ENCODE data around the gene CPNE7. TPM values are rescaled to one million over a fixed set of nuclear protein-coding genes. Genes with fewer than 3 reads are reported as not detected.

CPNE7 gene
- total RNA-seq, 1 experiment from 2014 or later = 3.7 TPM

GRCh38 chr16:89537549-89537925 lies 38.0 kb upstream of the CPNE7 start:
- no peak overlapping the region for H3K27ac ChIP-seq (ENCODE audit: low read length)
- no peaks in the 10 kb centered on the region for H3K9me3 ChIP-seq (ENCODE audit: low read length)
- H3K9ac ChIP-seq (ENCODE audit: low read length) = no peak overlapping the region
- DNase-seq = no peak
- H3K4me3 ChIP-seq (ENCODE audit: low read length) = no peak overlapping the region
- no peak overlapping the region for H2AFZ ChIP-seq (ENCODE audit: low read length)
- no peaks in the 10 kb centered on the region for H3K4me1 ChIP-seq (ENCODE audit: low read length)
- no peak overlapping the region for H3K4me2 ChIP-seq (ENCODE audit: low read depth, low read length, poor library complexity, severe bottlenecking)
- H4K20me1 ChIP-seq (ENCODE audit: insufficient read depth, low read depth, low read length) = no peaks in the 10 kb centered on the region
- H3K79me2 ChIP-seq (ENCODE audit: low read length) = no peaks in the 10 kb centered on the region
- no peaks in the 10 kb centered on the region for H3K27me3 ChIP-seq (ENCODE audit: low read length)
- H3K9me2 ChIP-seq (replicated peaks; ENCODE audit: insufficient read depth, low read length) = no peaks in the 10 kb centered on the region
- H3K36me3 ChIP-seq (ENCODE audit: insufficient read depth, low read length) = peaks cover 9% of the 10 kb centered on the region; the same call in 1 of the 2 replicates

- Histone ChIP-seq H3K79me2 (ENCODE audit: low read length) (no peaks in the 10 kb centered on the region), H3K9me3 (ENCODE audit: low read length) (no peaks in the 10 kb centered on the region), H3K4me2 (ENCODE audit: low read depth, low read length, poor library complexity, severe bottlenecking) (no peak overlapping the region), H3K4me3 (ENCODE audit: low read length) (no peak overlapping the region), H3K27ac (ENCODE audit: low read length) (no peak overlapping the region), H3K9me2 (replicated peaks; ENCODE audit: insufficient read depth, low read length) (no peaks in the 10 kb centered on the region), H2AFZ (ENCODE audit: low read length) (no peak overlapping the region), H3K9ac (ENCODE audit: low read length) (no peak overlapping the region), H3K36me3 (ENCODE audit: insufficient read depth, low read length) (peaks cover 8% of the 10 kb centered on the region; the same call in 1 of the 2 replicates), H3K4me1 (ENCODE audit: low read length) (no peaks in the 10 kb centered on the region), H3K27me3 (ENCODE audit: low read length) (no peaks in the 10 kb centered on the region), H4K20me1 (ENCODE audit: insufficient read depth, low read depth, low read length) (no peaks in the 10 kb centered on the region)
- no peak for DNase-seq
Observed at GRCh38 chr16:89538286-89538685, 37.3 kb upstream of the CPNE7 start.

DNA sequence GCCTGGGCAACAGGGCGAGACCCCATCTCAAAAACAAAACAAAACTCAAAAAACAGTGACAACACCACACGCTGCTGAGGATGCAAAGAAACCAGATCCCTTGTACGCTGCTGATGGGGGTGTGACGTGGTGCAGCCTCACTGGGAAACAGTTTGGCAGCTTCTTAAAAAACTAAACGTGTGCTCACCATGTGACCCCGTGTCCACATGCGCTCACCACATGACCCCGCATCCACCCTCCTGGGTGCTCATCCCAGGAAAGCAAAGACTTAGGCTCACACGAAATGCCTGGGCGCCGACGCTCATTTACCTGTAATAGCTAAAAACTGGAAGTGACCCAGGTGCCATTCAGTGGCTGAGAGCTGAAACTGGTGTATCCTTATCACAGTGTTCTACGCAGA lies 35.0 kb upstream of the CPNE7 start:
- no peak for DNase-seq
- Histone ChIP-seq H3K9ac (ENCODE audit: low read length) (no peak overlapping the region), H3K9me2 (replicated peaks; ENCODE audit: insufficient read depth, low read length) (no peaks in the 10 kb centered on the region), H3K36me3 (ENCODE audit: insufficient read depth, low read length) (no peaks in the 10 kb centered on the region), H3K27ac (ENCODE audit: low read length) (no peak overlapping the region), H3K4me2 (ENCODE audit: low read depth, low read length, poor library complexity, severe bottlenecking) (no peak overlapping the region), H3K79me2 (ENCODE audit: low read length) (no peaks in the 10 kb centered on the region), H4K20me1 (ENCODE audit: insufficient read depth, low read depth, low read length) (no peaks in the 10 kb centered on the region), H3K9me3 (ENCODE audit: low read length) (no peaks in the 10 kb centered on the region), H3K27me3 (ENCODE audit: low read length) (no peaks in the 10 kb centered on the region), H3K4me1 (ENCODE audit: low read length) (no peaks in the 10 kb centered on the region), H3K4me3 (ENCODE audit: low read length) (no peak overlapping the region), H2AFZ (ENCODE audit: low read length) (no peak overlapping the region)

DNA sequence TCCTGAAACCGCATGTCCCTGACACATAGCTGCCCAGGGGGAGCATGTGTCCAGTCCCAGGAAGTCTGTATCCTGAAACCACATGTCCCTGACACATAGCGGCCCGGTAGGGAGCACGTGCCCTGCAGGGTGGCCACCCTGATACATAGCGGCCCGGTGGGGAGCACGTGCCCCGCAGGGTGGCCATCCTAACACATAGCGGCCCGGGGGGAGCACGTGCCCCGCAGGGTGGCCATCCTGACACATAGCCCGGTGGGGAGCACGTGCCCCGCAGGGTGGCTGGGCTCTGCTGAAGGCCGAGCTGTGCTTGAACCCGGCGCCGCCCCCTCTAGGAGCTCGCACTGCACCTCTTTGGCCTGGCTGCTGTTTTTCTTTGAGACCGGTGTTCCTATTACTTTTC lies 33.8 kb upstream of the CPNE7 start:
- no peak overlapping the region for H3K4me3 ChIP-seq (ENCODE audit: low read length)
- no peak overlapping the region for H3K9ac ChIP-seq (ENCODE audit: low read length)
- H3K27ac ChIP-seq (ENCODE audit: low read length) = no peak overlapping the region
- no peaks in the 10 kb centered on the region for H3K9me3 ChIP-seq (ENCODE audit: low read length)
- no peaks in the 10 kb centered on the region for H3K36me3 ChIP-seq (ENCODE audit: insufficient read depth, low read length)
- H3K79me2 ChIP-seq (ENCODE audit: low read length) = no peaks in the 10 kb centered on the region
- H3K9me2 ChIP-seq (replicated peaks; ENCODE audit: insufficient read depth, low read length) = no peaks in the 10 kb centered on the region
- no peaks in the 10 kb centered on the region for H3K4me1 ChIP-seq (ENCODE audit: low read length)
- H3K4me2 ChIP-seq (ENCODE audit: low read depth, low read length, poor library complexity, severe bottlenecking) = no peak overlapping the region
- H3K27me3 ChIP-seq (ENCODE audit: low read length) = no peaks in the 10 kb centered on the region
- DNase-seq = no peak
- H2AFZ ChIP-seq (ENCODE audit: low read length) = no peak overlapping the region
- no peaks in the 10 kb centered on the region for H4K20me1 ChIP-seq (ENCODE audit: insufficient read depth, low read depth, low read length)

GRCh38 chr16:89544113-89544512 lies 31.4 kb upstream of the CPNE7 start:
- H3K4me2 ChIP-seq (ENCODE audit: low read depth, low read length, poor library complexity, severe bottlenecking) = no peak overlapping the region
- no peaks in the 10 kb centered on the region for H3K9me2 ChIP-seq (replicated peaks; ENCODE audit: insufficient read depth, low read length)
- no peaks in the 10 kb centered on the region for H3K4me1 ChIP-seq (ENCODE audit: low read length)
- H4K20me1 ChIP-seq (ENCODE audit: insufficient read depth, low read depth, low read length) = no peaks in the 10 kb centered on the region
- DNase-seq = no peak
- no peaks in the 10 kb centered on the region for H3K9me3 ChIP-seq (ENCODE audit: low read length)
- H3K27me3 ChIP-seq (ENCODE audit: low read length) = no peaks in the 10 kb centered on the region
- no peak overlapping the region for H2AFZ ChIP-seq (ENCODE audit: low read length)
- no peaks in the 10 kb centered on the region for H3K79me2 ChIP-seq (ENCODE audit: low read length)
- no peak overlapping the region for H3K27ac ChIP-seq (ENCODE audit: low read length)
- no peaks in the 10 kb centered on the region for H3K36me3 ChIP-seq (ENCODE audit: insufficient read depth, low read length)
- no peak overlapping the region for H3K9ac ChIP-seq (ENCODE audit: low read length)
- H3K4me3 ChIP-seq (ENCODE audit: low read length) = no peak overlapping the region

DNA sequence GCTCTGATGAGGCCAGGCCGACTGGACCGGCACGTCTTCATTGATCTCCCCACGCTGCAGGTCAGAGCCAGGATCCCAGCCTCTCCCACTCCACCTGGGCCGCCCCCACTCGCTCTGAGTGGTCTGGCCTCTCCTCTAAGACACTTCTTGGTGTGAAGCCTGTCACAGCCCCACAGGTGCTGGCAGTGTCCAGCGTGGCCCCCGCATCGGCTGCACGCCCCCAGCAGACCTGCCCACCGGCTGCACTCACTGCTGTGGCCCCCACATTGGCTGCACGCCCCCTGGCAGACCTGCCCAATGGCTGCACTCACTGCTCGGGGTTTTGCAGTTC lies 30.9 kb upstream of the CPNE7 start:
- Histone ChIP-seq H3K27ac (ENCODE audit: low read length) (no peak overlapping the region), H2AFZ (ENCODE audit: low read length) (no peak overlapping the region), H3K9me3 (ENCODE audit: low read length) (no peaks in the 10 kb centered on the region), H3K9ac (ENCODE audit: low read length) (no peak overlapping the region), H3K27me3 (ENCODE audit: low read length) (no peaks in the 10 kb centered on the region), H3K4me2 (ENCODE audit: low read depth, low read length, poor library complexity, severe bottlenecking) (no peak overlapping the region), H3K4me3 (ENCODE audit: low read length) (no peak overlapping the region), H3K79me2 (ENCODE audit: low read length) (no peaks in the 10 kb centered on the region), H3K4me1 (ENCODE audit: low read length) (no peaks in the 10 kb centered on the region), H3K9me2 (replicated peaks; ENCODE audit: insufficient read depth, low read length) (no peaks in the 10 kb centered on the region), H4K20me1 (ENCODE audit: insufficient read depth, low read depth, low read length) (no peaks in the 10 kb centered on the region), H3K36me3 (ENCODE audit: insufficient read depth, low read length) (no peaks in the 10 kb centered on the region)
- DNase-seq = no peak

DNA sequence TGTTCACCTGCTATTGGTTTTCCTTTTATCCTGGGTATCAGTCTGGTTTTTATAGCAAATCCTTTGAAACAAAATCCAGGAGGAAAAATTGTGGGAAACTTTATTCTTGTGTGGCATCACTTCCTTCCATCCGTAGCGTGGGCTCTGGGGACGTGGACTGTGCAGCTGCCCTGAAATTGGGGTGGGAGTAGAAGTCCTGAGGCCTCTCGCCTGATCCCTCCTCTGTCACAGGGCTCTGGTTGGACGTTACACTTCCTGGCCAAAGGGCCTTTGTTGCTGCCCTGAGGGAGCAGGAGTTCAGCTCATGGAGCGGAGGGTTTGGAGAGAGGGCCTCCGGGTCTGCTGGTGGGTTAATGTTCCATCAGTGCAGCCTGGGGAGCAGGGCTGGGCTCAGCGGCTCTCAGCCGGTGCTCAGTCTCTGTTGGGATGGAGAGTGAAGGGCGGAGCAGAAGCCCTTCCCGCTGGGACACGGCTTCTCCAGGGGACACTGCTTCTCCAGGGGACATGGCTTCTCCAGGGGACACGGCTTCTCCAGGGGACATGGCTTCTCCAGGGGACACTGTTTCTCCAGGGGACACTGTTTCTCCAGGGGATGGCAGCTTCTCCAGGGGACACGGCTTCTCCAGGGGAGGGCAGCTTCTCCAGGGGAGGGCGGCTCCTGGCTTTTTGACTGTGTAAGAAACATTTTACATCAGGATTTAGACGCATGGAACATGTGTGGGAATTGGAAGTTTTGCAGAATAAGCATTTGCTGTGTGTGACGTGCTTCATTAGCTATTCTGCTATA lies 30.3 kb upstream of the CPNE7 start:
- Histone ChIP-seq H2AFZ (ENCODE audit: low read length) (no peak overlapping the region), H3K9me2 (replicated peaks; ENCODE audit: insufficient read depth, low read length) (no peaks in the 10 kb centered on the region), H3K79me2 (ENCODE audit: low read length) (no peaks in the 10 kb centered on the region), H3K4me2 (ENCODE audit: low read depth, low read length, poor library complexity, severe bottlenecking) (no peak overlapping the region), H3K27me3 (ENCODE audit: low read length) (no peaks in the 10 kb centered on the region), H3K4me3 (ENCODE audit: low read length) (no peak overlapping the region), H3K9me3 (ENCODE audit: low read length) (no peaks in the 10 kb centered on the region), H3K9ac (ENCODE audit: low read length) (no peak overlapping the region), H3K36me3 (ENCODE audit: insufficient read depth, low read length) (no peaks in the 10 kb centered on the region), H3K4me1 (ENCODE audit: low read length) (no peaks in the 10 kb centered on the region), H3K27ac (ENCODE audit: low read length) (no peak overlapping the region), H4K20me1 (ENCODE audit: insufficient read depth, low read depth, low read length) (no peaks in the 10 kb centered on the region)
- DNase-seq = no peak

DNA sequence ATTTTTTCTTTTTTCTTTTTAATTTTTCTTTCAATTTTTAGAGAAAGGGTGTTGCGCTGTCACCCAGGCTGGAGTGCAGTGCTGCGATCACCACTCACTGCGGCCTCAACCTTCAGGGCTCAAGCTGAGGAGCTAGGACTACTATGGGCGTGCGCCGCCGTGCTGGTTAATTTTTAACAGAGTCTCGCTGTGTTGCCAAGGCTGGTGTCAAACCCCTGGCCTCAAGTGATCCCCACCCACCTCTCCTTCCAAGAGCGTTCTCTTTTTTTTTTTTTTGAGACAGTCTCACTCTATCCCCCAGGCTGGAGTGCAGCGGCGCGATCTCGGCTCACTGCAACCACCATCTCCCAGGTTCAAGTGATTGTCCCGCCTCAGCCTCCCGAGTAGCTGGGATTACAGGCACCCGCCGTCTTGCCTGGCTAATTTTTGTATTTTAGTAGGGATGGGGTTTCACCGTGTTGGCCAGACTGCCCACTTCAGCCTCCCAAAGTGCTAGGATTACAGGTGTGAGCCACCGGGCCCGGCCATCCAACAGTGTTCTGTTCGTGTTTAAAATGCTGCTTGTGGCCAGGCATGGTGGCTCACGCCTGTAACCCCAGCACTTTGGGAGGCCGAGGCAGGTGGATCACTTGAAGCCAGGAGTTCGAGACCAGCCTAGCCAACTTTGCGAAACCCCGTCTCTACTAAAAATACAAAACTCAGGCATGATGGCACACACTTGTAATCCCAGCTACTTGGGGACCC lies 29.6 kb upstream of the CPNE7 start:
- no peaks in the 10 kb centered on the region for H3K27me3 ChIP-seq (ENCODE audit: low read length)
- no peaks in the 10 kb centered on the region for H3K79me2 ChIP-seq (ENCODE audit: low read length)
- no peak for DNase-seq
- no peak overlapping the region for H3K4me3 ChIP-seq (ENCODE audit: low read length)
- no peak overlapping the region for H3K4me2 ChIP-seq (ENCODE audit: low read depth, low read length, poor library complexity, severe bottlenecking)
- H3K36me3 ChIP-seq (ENCODE audit: insufficient read depth, low read length) = no peaks in the 10 kb centered on the region
- no peak overlapping the region for H3K9ac ChIP-seq (ENCODE audit: low read length)
- no peaks in the 10 kb centered on the region for H4K20me1 ChIP-seq (ENCODE audit: insufficient read depth, low read depth, low read length)
- H3K27ac ChIP-seq (ENCODE audit: low read length) = no peak overlapping the region
- no peaks in the 10 kb centered on the region for H3K4me1 ChIP-seq (ENCODE audit: low read length)
- H3K9me2 ChIP-seq (replicated peaks; ENCODE audit: insufficient read depth, low read length) = no peaks in the 10 kb centered on the region
- H2AFZ ChIP-seq (ENCODE audit: low read length) = no peak overlapping the region
- H3K9me3 ChIP-seq (ENCODE audit: low read length) = no peaks in the 10 kb centered on the region
